ENCODE data around the gene LTBP2.
A peak's percentile ranks its signal among the peaks of the same experiment; 100 is the strongest.

Gene LTBP2

GRCh38 chr14:74522740-74523139 is 89.3 kb downstream of the LTBP2 start:
- no peak for DNase-seq

- DNase-seq: no peak
Observed at GRCh38 chr14:74521756-74522155, 90.3 kb downstream of the LTBP2 start.

GRCh38 chr14:74519316-74520074 is 92.5 kb downstream of the LTBP2 start:
- no peak for DNase-seq

GRCh38 chr14:74518221-74518620 is 93.8 kb downstream of the LTBP2 start:
- no peak for DNase-seq

GRCh38 chr14:74517731-74518130 is 94.3 kb downstream of the LTBP2 start:
- no peak for DNase-seq

- DNase-seq: no peak
Observed at GRCh38 chr14:74516451-74517160, 95.4 kb downstream of the LTBP2 start.

GRCh38 chr14:74515891-74516412 is 96.1 kb downstream of the LTBP2 start:
- no peak for DNase-seq

- no peak for DNase-seq
Observed at GRCh38 chr14:74514471-74514941, 97.5 kb downstream of the LTBP2 start.

- DNase-seq: no peak
Observed at GRCh38 chr14:74511966-74512830, 99.8 kb downstream of the LTBP2 start.

- no peak for DNase-seq
Observed at GRCh38 chr14:74510959-74511409, 101.1 kb downstream of the LTBP2 start.

GRCh38 chr14:74510223-74510931 is 101.7 kb downstream of the LTBP2 start:
- no peak for DNase-seq

- DNase-seq: peak; percentile 17
Observed at GRCh38 chr14:74509587-74510222, 102.3 kb downstream of the LTBP2 start.

GRCh38 chr14:74508844-74509428 is 103.1 kb downstream of the LTBP2 start:
- DNase-seq: peak; percentile 26

- peak; percentile 20 for DNase-seq
Observed at GRCh38 chr14:74508292-74508731, 103.7 kb downstream of the LTBP2 start.

- no peak for DNase-seq
Observed at GRCh38 chr14:74507840-74508239, 104.2 kb downstream of the LTBP2 start.

GRCh38 chr14:74507085-74507484 is 105.0 kb downstream of the LTBP2 start:
- DNase-seq: peak; percentile 8

- no peak for DNase-seq
Observed at GRCh38 chr14:74506411-74506851, 105.6 kb downstream of the LTBP2 start.

- DNase-seq: no peak
Observed at GRCh38 chr14:74505831-74506230, 106.2 kb downstream of the LTBP2 start.

- DNase-seq: no peak
Observed at GRCh38 chr14:74504874-74505720, 106.9 kb downstream of the LTBP2 start.

GRCh38 chr14:74504412-74504811 is 107.6 kb downstream of the LTBP2 start:
- no peak for DNase-seq

Data from activated CD4-positive, CD25-positive, alpha-beta regulatory T cell treated with anti-CD3 and anti-CD28 coated beads, Interleukin-2, amount 50 U/mL, for 72 hours (primary cell).